H1 (cell line): ENCODE measurements around the gene PDE3A. TPM values are rescaled to one million over a fixed set of nuclear protein-coding genes. Genes with fewer than 3 reads are reported as not detected.

Experiments
- CTCF ChIA-PET: fragments of 300-600 bp; sonication (Branson Sonifier 250); formaldehyde crosslinking; loops from one replicate; lab custom pipeline; 2021; ENCODE audit not compliant: partially characterized antibody; lab: Charles Lee
- POLR2A ChIA-PET: fragments of 300-600 bp; sonication (Branson Sonifier 250); formaldehyde crosslinking; loops from one replicate; lab custom pipeline; 2021; ENCODE audit warnings: inconsistent platforms; ENCODE audit not compliant: partially characterized antibody; lab: Charles Lee
- DNase-seq, 2 experiments: peaks; one replicate each; pipeline versions ENCODE4 v3.0.0 to v3.0.0-alpha.2; 2010 to 2022; ENCODE audit warnings: low spot score in 2 of 2, low read depth in 1 of 2, mixed read lengths in 1 of 2
- FAIRE-seq: peaks from 2 replicates; lab custom pipeline; 2011; peaks lifted over from hg19 to GRCh38; lab: Jason Lieb, UNC
- H2AFZ ChIP-seq: 2 replicates; pipeline ENCODE4 v1.8.1; 2012; ENCODE audit warnings: low read length, inconsistent platforms
- H2AK5ac ChIP-seq: 2 replicates; pipeline ENCODE4 v1.6.1; 2013; ENCODE audit warnings: low read depth, low read length
- H2BK120ac ChIP-seq: replicated peaks from 2 replicates; pipeline ENCODE3; 2013; ENCODE audit warnings: low read depth, low read length, inconsistent platforms
- H2BK12ac ChIP-seq: 2 replicates; pipeline ENCODE4 v1.6.1; 2013; ENCODE audit warnings: low read depth, low read length
- H2BK15ac ChIP-seq: 2 replicates; pipeline ENCODE4 v1.6.1; 2013; ENCODE audit warnings: low read length
- H2BK20ac ChIP-seq: 2 replicates; pipeline ENCODE4 v1.6.1; 2013; ENCODE audit warnings: low read length
- H2BK5ac ChIP-seq: 2 replicates; pipeline ENCODE4 v1.6.1; 2013; ENCODE audit warnings: low read depth, low read length
- H3K14ac ChIP-seq: 2 replicates; pipeline ENCODE4 v1.6.1; 2013; ENCODE audit warnings: inconsistent platforms; ENCODE audit not compliant: insufficient read length
- H3K18ac ChIP-seq: 2 replicates; pipeline ENCODE4 v1.6.1; 2013; ENCODE audit warnings: low read length; ENCODE audit errors: extremely low read depth
- H3K23ac ChIP-seq: 2 replicates; pipeline ENCODE4 v1.6.1; 2013; ENCODE audit warnings: inconsistent platforms; ENCODE audit not compliant: insufficient read length
- H3K23me2 ChIP-seq: 2 replicates; pipeline ENCODE4 v1.6.1; 2013; ENCODE audit warnings: low read depth, low read length
- H3K27ac ChIP-seq: 2 replicates; pipeline ENCODE4 v1.6.1; 2011; ENCODE audit warnings: low read depth, low read length, inconsistent platforms
- H3K27me3 ChIP-seq, 4 experiments: replicated peaks in 1 of 4; 1 replicate in 1 of 4; 2 replicates in 3 of 4; pipeline versions ENCODE4 v1.6.1 to v1.8.1; 2011 to 2013; ENCODE audit warnings: low read length in 3 of 4, mild to moderate bottlenecking in 3 of 4, inconsistent platforms in 2 of 4, mixed read lengths in 2 of 4, moderate library complexity in 1 of 4; ENCODE audit not compliant: control insufficient read depth in 3 of 4, insufficient read depth in 3 of 4; ENCODE audit errors: extremely low read depth in 1 of 4
- H3K36me3 ChIP-seq, 4 experiments: 2 replicates each; pipeline versions ENCODE4 v1.6.1 to v1.8.1; 2011 to 2013; ENCODE audit warnings: mild to moderate bottlenecking in 4 of 4, low read length in 3 of 4, moderate library complexity in 2 of 4, control low read depth in 1 of 4, inconsistent platforms in 1 of 4; ENCODE audit not compliant: insufficient read depth in 4 of 4, control insufficient read depth in 2 of 4
- H3K4ac ChIP-seq: replicated peaks from 2 replicates; pipeline ENCODE3; 2013; ENCODE audit warnings: low read length, low read depth, mixed read lengths, inconsistent platforms; ENCODE audit not compliant: insufficient read length
- H3K4me1 ChIP-seq, 4 experiments: replicated peaks in 1 of 4; 1 replicate in 1 of 4; 2 replicates in 3 of 4; pipeline versions ENCODE4 v1.6.1 to v1.8.1; 2011 to 2013; ENCODE audit warnings: low read length in 3 of 4, inconsistent platforms in 2 of 4, mixed read lengths in 1 of 4; ENCODE audit not compliant: insufficient read depth in 4 of 4, control insufficient read depth in 3 of 4
- H3K4me2 ChIP-seq, 2 experiments: 2 replicates each; pipeline versions ENCODE4 v1.6.1 to v1.8.1; 2011 to 2013; ENCODE audit warnings: low read depth in 2 of 2, low read length in 2 of 2, control low read depth in 1 of 2, inconsistent platforms in 1 of 2, mild to moderate bottlenecking in 1 of 2; ENCODE audit not compliant: insufficient read depth in 1 of 2
- H3K4me3 ChIP-seq, 4 experiments: fragments of 200-600, 300-600 bp in 1 of 4; sonication (generic), shearing (Covaris generic), sonication (Bioruptor Twin) in 1 of 4; 2 replicates each; pipeline versions ENCODE4 v1.5.1 to v1.8.1; 2011 to 2016; ENCODE audit warnings: low read length in 4 of 4, low read depth in 3 of 4, control low read depth in 2 of 4, inconsistent platforms in 2 of 4, mild to moderate bottlenecking in 2 of 4, mixed read lengths in 1 of 4, moderate library complexity in 1 of 4; ENCODE audit not compliant: insufficient read depth in 2 of 4; ENCODE audit errors: extremely low read depth in 1 of 4
- H3K56ac ChIP-seq: replicated peaks from 2 replicates; pipeline ENCODE3; 2013; ENCODE audit warnings: low read depth, mild to moderate bottlenecking, mixed read lengths, low read length, inconsistent platforms; ENCODE audit not compliant: insufficient read length
- H3K79me1 ChIP-seq: 2 replicates; pipeline ENCODE4 v1.6.1; 2013; ENCODE audit warnings: low read depth, low read length, control low read depth
- H3K79me2 ChIP-seq, 2 experiments: 2 replicates each; pipeline versions ENCODE4 v1.6.1 to v1.8.1; 2012 to 2013; ENCODE audit warnings: low read length in 2 of 2, mild to moderate bottlenecking in 2 of 2, inconsistent platforms in 1 of 2; ENCODE audit not compliant: insufficient read depth in 2 of 2, control insufficient read depth in 1 of 2
- H3K9ac ChIP-seq, 4 experiments: replicated peaks in 1 of 4; 1 replicate in 1 of 4; 2 replicates in 3 of 4; pipeline versions ENCODE4 v1.6.1 to v1.8.1; 2011 to 2013; ENCODE audit warnings: low read depth in 3 of 4, low read length in 3 of 4, control low read depth in 2 of 4, mild to moderate bottlenecking in 2 of 4, moderate library complexity in 2 of 4, inconsistent platforms in 1 of 4; ENCODE audit errors: extremely low read depth in 1 of 4
- H3K9me3 ChIP-seq, 2 experiments: 2 replicates each; pipeline versions ENCODE4 v1.6.1 to v1.8.1; 2012 to 2013; ENCODE audit warnings: mild to moderate bottlenecking in 2 of 2, moderate library complexity in 2 of 2, control low read depth in 1 of 2, inconsistent platforms in 1 of 2, low read depth in 1 of 2, low read length in 1 of 2, mixed read lengths in 1 of 2; ENCODE audit not compliant: insufficient read depth in 2 of 2
- H4K20me1 ChIP-seq, 2 experiments: replicated peaks in 1 of 2; 2 replicates each; pipeline versions ENCODE3 to v1.8.1; 2011 to 2013; ENCODE audit warnings: inconsistent platforms in 2 of 2, low read length in 2 of 2, mild to moderate bottlenecking in 1 of 2; ENCODE audit not compliant: insufficient read depth in 2 of 2, control insufficient read depth in 1 of 2
- H4K5ac ChIP-seq: 2 replicates; pipeline ENCODE4 v1.6.1; 2013; ENCODE audit warnings: low read length, low read depth, mixed read lengths, inconsistent platforms; ENCODE audit not compliant: insufficient read length
- H4K8ac ChIP-seq: 2 replicates; pipeline ENCODE4 v1.8.0; 2013; ENCODE audit warnings: mild to moderate bottlenecking, moderate library complexity, low read length, inconsistent platforms; ENCODE audit not compliant: insufficient read depth; ENCODE audit errors: extremely low read depth
- H4K91ac ChIP-seq: replicated peaks from 2 replicates; pipeline ENCODE3; 2013; ENCODE audit warnings: low read length, mixed read lengths, inconsistent platforms; ENCODE audit not compliant: insufficient read length
- BCL11A ChIP-seq, 2 experiments: IDR thresholded peaks; one replicate each; pipeline ENCODE4 v1.6.1; 2011; ENCODE audit warnings: low read depth in 2 of 2, low read length in 2 of 2, mild to moderate bottlenecking in 2 of 2
- GABPA ChIP-seq: IDR thresholded peaks from 2 replicates; pipeline ENCODE4 v1.6.1; 2011; ENCODE audit warnings: mild to moderate bottlenecking, low read length, moderate library complexity, borderline replicate concordance; ENCODE audit not compliant: insufficient read depth
- KDM5A ChIP-seq: fragments of 200-600 bp; IDR thresholded peaks from 2 replicates; pipeline ENCODE4 v1.7.1; 2012; ENCODE audit warnings: mild to moderate bottlenecking, low read length, inconsistent platforms, mixed read lengths
- SIX5 ChIP-seq: IDR thresholded peaks from 2 replicates; pipeline ENCODE4 v1.6.1; 2011; ENCODE audit warnings: mild to moderate bottlenecking, low read depth, low read length
- SP1 ChIP-seq: IDR thresholded peaks from 2 replicates; pipeline ENCODE4 v1.6.1; 2011; ENCODE audit warnings: low read depth, low read length
- USF2 ChIP-seq: IDR thresholded peaks from 2 replicates; pipeline ENCODE4 v1.6.1; 2011; ENCODE audit warnings: low read length, improper control_type of control experiment
- WGBS, 2 experiments: shearing (Covaris generic) in 1 of 2; methylation state at CpG; one replicate each; pipeline versions ENCODE4 v1.1.6 to v1.1.7; 2013 to 2015; ENCODE audit warnings: low lambda C conversion rate in 2 of 2, mixed read lengths in 2 of 2, inconsistent platforms in 1 of 2, low coverage in 1 of 2, missing lambda C conversion rate in 1 of 2; ENCODE audit not compliant: insufficient replicate concordance in 2 of 2, insufficient coverage in 1 of 2, insufficient read length in 1 of 2; ENCODE audit errors: extremely low coverage in 1 of 2, missing lambda C conversion rate in 1 of 2; 5-methylcytosine and 5-hydroxymethylcytosine counted together
- polyA plus RNA-seq, 7 experiments: library from polyadenylated mRNA; depleted of rRNA in 3 of 7; stranded (reverse) in 5 of 7; unstranded in 2 of 7; fragments of >200 nt in 5 of 7; fragments of 200-250 nt in 2 of 7; gene quantifications; 1 replicate in 5 of 7; 2 replicates in 1 of 7; 4 replicates in 1 of 7; pipeline versions ENCODE4 v1.2.1 to v1.2.3, GENCODE V29; 2011 to 2013; ENCODE audit warnings: missing spikeins in 2 of 7, mixed read lengths in 2 of 7
- total RNA-seq: library from RNA; stranded (reverse); fragmentation: NEBNext Ultra II Directional; extraction: Animal tissue kit (Norgen Biotek cat#: 25700); gene quantifications from 2 replicates; pipeline ENCODE4 v1.2.1, GENCODE V29; 2021

PDE3A gene
- total and polyA plus RNA-seq, 2 of the 8 experiments (the other 6 are each of a cell fraction or from before 2014, with no cell fraction given), result 1.4 to 3.4 TPM

GRCh38 chr12:20722142-20722541, 353.8 kb downstream of the PDE3A start:
- no peaks in the 10 kb centered on the region for H3K79me1 ChIP-seq
- no peaks in the 10 kb centered on the region for H4K20me1 ChIP-seq
- no peaks in the 10 kb centered on the region for H3K27me3 ChIP-seq
- POLR2A ChIA-PET, result no interaction called here
- H4K91ac ChIP-seq, result no peak overlapping the region
- DNase-seq, result no peak
- no peak overlapping the region for H3K4me3 ChIP-seq
- H2BK12ac ChIP-seq, result no peak overlapping the region
- 86% methylated on average over 1 of the region's 1 CpG; no CpG with 5 or more reads in 1 of the 2 experiments for WGBS, 2 experiments
- H3K23me2 ChIP-seq, result no peaks in the 10 kb centered on the region
- H3K27ac ChIP-seq, result no peak overlapping the region
- H2AFZ ChIP-seq, result no peak overlapping the region
- no peaks in the 10 kb centered on the region for H3K79me2 ChIP-seq
- H3K4me2 ChIP-seq, result no peak overlapping the region
- TF ChIP-seq USF2, result no peak
- TF ChIP-seq BCL11A (IDR thresholded peaks at IDR 0.05; ENCODE audit: low read depth in 2 of 2, low read length in 2 of 2), result no peak
- no peak for TF ChIP-seq SP1
- TF ChIP-seq GABPA, result no peak
- TF ChIP-seq SIX5, result no peak
- TF ChIP-seq KDM5A, result no peak
- H3K56ac ChIP-seq, result no peak overlapping the region
- H3K9me3 ChIP-seq, result no peaks in the 10 kb centered on the region
- CTCF ChIA-PET, result interaction anchor here (0.6 to 1.3 kb wide), 2 partner anchors 10 to 798 kb away, joined by 3 to 4 read pairs; no protein-coding TSS in a partner anchor
- no peak overlapping the region for H2BK15ac ChIP-seq
- no peak overlapping the region for H3K9ac ChIP-seq
- H3K4ac ChIP-seq, result no peak overlapping the region
- H4K5ac ChIP-seq, result no peak overlapping the region
- no peak overlapping the region for H2BK120ac ChIP-seq
- H3K18ac ChIP-seq, result no peak overlapping the region
- FAIRE-seq, result no peak
- H3K4me1 ChIP-seq, result no peaks in the 10 kb centered on the region
- no peak overlapping the region for H2AK5ac ChIP-seq
- H2BK5ac ChIP-seq, result no peak overlapping the region
- H3K14ac ChIP-seq, result no peak overlapping the region
- no peaks in the 10 kb centered on the region for H3K36me3 ChIP-seq
- H3K23ac ChIP-seq, result no peak overlapping the region
- H4K8ac ChIP-seq, result no peak overlapping the region
- no peak overlapping the region for H2BK20ac ChIP-seq
